H1 (cell line): ENCODE data around the gene SRM. TPM values are rescaled to one million over a fixed set of nuclear protein-coding genes. Genes with fewer than 3 reads are reported as not detected.
"Not testable (repeated sequence)": the region's sequence is repeated elsewhere in the genome, so short reads cannot be mapped to it uniquely, and the experiment has no call there.

Source experiments
- CTCF ChIA-PET: fragments of 300-600 bp; sonication (Branson Sonifier 250); formaldehyde crosslinking; loops from one replicate; lab custom pipeline; 2021; ENCODE audit not compliant: partially characterized antibody; lab: Charles Lee
- POLR2A ChIA-PET: fragments of 300-600 bp; sonication (Branson Sonifier 250); formaldehyde crosslinking; loops from one replicate; lab custom pipeline; 2021; ENCODE audit warnings: inconsistent platforms; ENCODE audit not compliant: partially characterized antibody; lab: Charles Lee
- DNase-seq, 2 experiments: peaks; one replicate each; pipeline versions ENCODE4 v3.0.0 to v3.0.0-alpha.2; 2010 to 2022; ENCODE audit warnings: low spot score in 2 of 2, low read depth in 1 of 2, mixed read lengths in 1 of 2
- FAIRE-seq: peaks from 2 replicates; lab custom pipeline; 2011; peaks lifted over from hg19 to GRCh38; lab: Jason Lieb, UNC
- H2AFZ ChIP-seq: 2 replicates; pipeline ENCODE4 v1.8.1; 2012; ENCODE audit warnings: low read length, inconsistent platforms
- H2AK5ac ChIP-seq: 2 replicates; pipeline ENCODE4 v1.6.1; 2013; ENCODE audit warnings: low read depth, low read length
- H2BK120ac ChIP-seq: replicated peaks from 2 replicates; pipeline ENCODE3; 2013; ENCODE audit warnings: low read depth, low read length, inconsistent platforms
- H2BK12ac ChIP-seq: 2 replicates; pipeline ENCODE4 v1.6.1; 2013; ENCODE audit warnings: low read depth, low read length
- H2BK15ac ChIP-seq: 2 replicates; pipeline ENCODE4 v1.6.1; 2013; ENCODE audit warnings: low read length
- H2BK20ac ChIP-seq: 2 replicates; pipeline ENCODE4 v1.6.1; 2013; ENCODE audit warnings: low read length
- H2BK5ac ChIP-seq: 2 replicates; pipeline ENCODE4 v1.6.1; 2013; ENCODE audit warnings: low read depth, low read length
- H3K14ac ChIP-seq: 2 replicates; pipeline ENCODE4 v1.6.1; 2013; ENCODE audit warnings: inconsistent platforms; ENCODE audit not compliant: insufficient read length
- H3K18ac ChIP-seq: 2 replicates; pipeline ENCODE4 v1.6.1; 2013; ENCODE audit warnings: low read length; ENCODE audit errors: extremely low read depth
- H3K23ac ChIP-seq: 2 replicates; pipeline ENCODE4 v1.6.1; 2013; ENCODE audit warnings: inconsistent platforms; ENCODE audit not compliant: insufficient read length
- H3K23me2 ChIP-seq: 2 replicates; pipeline ENCODE4 v1.6.1; 2013; ENCODE audit warnings: low read depth, low read length
- H3K27ac ChIP-seq: 2 replicates; pipeline ENCODE4 v1.6.1; 2011; ENCODE audit warnings: low read depth, low read length, inconsistent platforms
- H3K27me3 ChIP-seq, 4 experiments: replicated peaks in 1 of 4; 1 replicate in 1 of 4; 2 replicates in 3 of 4; pipeline versions ENCODE4 v1.6.1 to v1.8.1; 2011 to 2013; ENCODE audit warnings: low read length in 3 of 4, mild to moderate bottlenecking in 3 of 4, inconsistent platforms in 2 of 4, mixed read lengths in 2 of 4, moderate library complexity in 1 of 4; ENCODE audit not compliant: control insufficient read depth in 3 of 4, insufficient read depth in 3 of 4; ENCODE audit errors: extremely low read depth in 1 of 4
- H3K36me3 ChIP-seq, 4 experiments: 2 replicates each; pipeline versions ENCODE4 v1.6.1 to v1.8.1; 2011 to 2013; ENCODE audit warnings: mild to moderate bottlenecking in 4 of 4, low read length in 3 of 4, moderate library complexity in 2 of 4, control low read depth in 1 of 4, inconsistent platforms in 1 of 4; ENCODE audit not compliant: insufficient read depth in 4 of 4, control insufficient read depth in 2 of 4
- H3K4ac ChIP-seq: replicated peaks from 2 replicates; pipeline ENCODE3; 2013; ENCODE audit warnings: low read length, low read depth, mixed read lengths, inconsistent platforms; ENCODE audit not compliant: insufficient read length
- H3K4me1 ChIP-seq, 4 experiments: replicated peaks in 1 of 4; 1 replicate in 1 of 4; 2 replicates in 3 of 4; pipeline versions ENCODE4 v1.6.1 to v1.8.1; 2011 to 2013; ENCODE audit warnings: low read length in 3 of 4, inconsistent platforms in 2 of 4, mixed read lengths in 1 of 4; ENCODE audit not compliant: insufficient read depth in 4 of 4, control insufficient read depth in 3 of 4
- H3K4me2 ChIP-seq, 2 experiments: 2 replicates each; pipeline versions ENCODE4 v1.6.1 to v1.8.1; 2011 to 2013; ENCODE audit warnings: low read depth in 2 of 2, low read length in 2 of 2, control low read depth in 1 of 2, inconsistent platforms in 1 of 2, mild to moderate bottlenecking in 1 of 2; ENCODE audit not compliant: insufficient read depth in 1 of 2
- H3K4me3 ChIP-seq, 4 experiments: fragments of 200-600, 300-600 bp in 1 of 4; sonication (generic), shearing (Covaris generic), sonication (Bioruptor Twin) in 1 of 4; 2 replicates each; pipeline versions ENCODE4 v1.5.1 to v1.8.1; 2011 to 2016; ENCODE audit warnings: low read length in 4 of 4, low read depth in 3 of 4, control low read depth in 2 of 4, inconsistent platforms in 2 of 4, mild to moderate bottlenecking in 2 of 4, mixed read lengths in 1 of 4, moderate library complexity in 1 of 4; ENCODE audit not compliant: insufficient read depth in 2 of 4; ENCODE audit errors: extremely low read depth in 1 of 4
- H3K56ac ChIP-seq: replicated peaks from 2 replicates; pipeline ENCODE3; 2013; ENCODE audit warnings: low read depth, mild to moderate bottlenecking, mixed read lengths, low read length, inconsistent platforms; ENCODE audit not compliant: insufficient read length
- H3K79me1 ChIP-seq: 2 replicates; pipeline ENCODE4 v1.6.1; 2013; ENCODE audit warnings: low read depth, low read length, control low read depth
- H3K79me2 ChIP-seq, 2 experiments: 2 replicates each; pipeline versions ENCODE4 v1.6.1 to v1.8.1; 2012 to 2013; ENCODE audit warnings: low read length in 2 of 2, mild to moderate bottlenecking in 2 of 2, inconsistent platforms in 1 of 2; ENCODE audit not compliant: insufficient read depth in 2 of 2, control insufficient read depth in 1 of 2
- H3K9ac ChIP-seq, 4 experiments: replicated peaks in 1 of 4; 1 replicate in 1 of 4; 2 replicates in 3 of 4; pipeline versions ENCODE4 v1.6.1 to v1.8.1; 2011 to 2013; ENCODE audit warnings: low read depth in 3 of 4, low read length in 3 of 4, control low read depth in 2 of 4, mild to moderate bottlenecking in 2 of 4, moderate library complexity in 2 of 4, inconsistent platforms in 1 of 4; ENCODE audit errors: extremely low read depth in 1 of 4
- H3K9me3 ChIP-seq, 2 experiments: 2 replicates each; pipeline versions ENCODE4 v1.6.1 to v1.8.1; 2012 to 2013; ENCODE audit warnings: mild to moderate bottlenecking in 2 of 2, moderate library complexity in 2 of 2, control low read depth in 1 of 2, inconsistent platforms in 1 of 2, low read depth in 1 of 2, low read length in 1 of 2, mixed read lengths in 1 of 2; ENCODE audit not compliant: insufficient read depth in 2 of 2
- H4K20me1 ChIP-seq, 2 experiments: replicated peaks in 1 of 2; 2 replicates each; pipeline versions ENCODE3 to v1.8.1; 2011 to 2013; ENCODE audit warnings: inconsistent platforms in 2 of 2, low read length in 2 of 2, mild to moderate bottlenecking in 1 of 2; ENCODE audit not compliant: insufficient read depth in 2 of 2, control insufficient read depth in 1 of 2
- H4K5ac ChIP-seq: 2 replicates; pipeline ENCODE4 v1.6.1; 2013; ENCODE audit warnings: low read length, low read depth, mixed read lengths, inconsistent platforms; ENCODE audit not compliant: insufficient read length
- H4K8ac ChIP-seq: 2 replicates; pipeline ENCODE4 v1.8.0; 2013; ENCODE audit warnings: mild to moderate bottlenecking, moderate library complexity, low read length, inconsistent platforms; ENCODE audit not compliant: insufficient read depth; ENCODE audit errors: extremely low read depth
- H4K91ac ChIP-seq: replicated peaks from 2 replicates; pipeline ENCODE3; 2013; ENCODE audit warnings: low read length, mixed read lengths, inconsistent platforms; ENCODE audit not compliant: insufficient read length
- WGBS, 2 experiments: shearing (Covaris generic) in 1 of 2; methylation state at CpG; one replicate each; pipeline versions ENCODE4 v1.1.6 to v1.1.7; 2013 to 2015; ENCODE audit warnings: low lambda C conversion rate in 2 of 2, mixed read lengths in 2 of 2, inconsistent platforms in 1 of 2, low coverage in 1 of 2, missing lambda C conversion rate in 1 of 2; ENCODE audit not compliant: insufficient replicate concordance in 2 of 2, insufficient coverage in 1 of 2, insufficient read length in 1 of 2; ENCODE audit errors: extremely low coverage in 1 of 2, missing lambda C conversion rate in 1 of 2; 5-methylcytosine and 5-hydroxymethylcytosine counted together
- polyA plus RNA-seq, 7 experiments: library from polyadenylated mRNA; depleted of rRNA in 3 of 7; stranded (reverse) in 5 of 7; unstranded in 2 of 7; fragments of >200 nt in 5 of 7; fragments of 200-250 nt in 2 of 7; gene quantifications; 1 replicate in 5 of 7; 2 replicates in 1 of 7; 4 replicates in 1 of 7; pipeline versions ENCODE4 v1.2.1 to v1.2.3, GENCODE V29; 2011 to 2013; ENCODE audit warnings: missing spikeins in 2 of 7, mixed read lengths in 2 of 7
- total RNA-seq: library from RNA; stranded (reverse); fragmentation: NEBNext Ultra II Directional; extraction: Animal tissue kit (Norgen Biotek cat#: 25700); gene quantifications from 2 replicates; pipeline ENCODE4 v1.2.1, GENCODE V29; 2021

Gene SRM
- total and polyA plus RNA-seq, 2 of the 8 experiments (the other 6 are each of a cell fraction or from before 2014, with no cell fraction given), result 110 to 208 TPM

DNA sequence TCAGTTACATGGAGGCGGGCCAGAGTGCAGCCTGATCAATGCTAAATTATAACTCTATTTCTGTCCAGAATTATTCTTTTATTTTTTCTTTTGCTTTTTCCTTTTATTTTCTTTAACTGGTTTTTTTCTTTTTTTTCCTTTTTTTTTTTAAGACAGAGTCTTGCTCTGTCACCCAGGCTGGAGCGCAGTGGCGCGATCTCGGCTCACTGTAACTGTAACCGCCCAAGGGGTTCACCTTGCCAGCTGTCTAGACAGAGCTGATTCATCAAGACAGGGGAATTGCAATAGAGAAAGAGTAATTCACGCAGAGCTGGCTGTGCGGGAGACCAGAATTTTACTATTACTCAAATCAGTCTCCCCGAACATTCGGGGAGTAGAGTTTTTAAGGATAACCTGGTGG, 8.7 kb downstream of the SRM start:
- not testable (repeated sequence) for H2AK5ac ChIP-seq, FAIRE-seq, H3K9me3 ChIP-seq, H4K8ac ChIP-seq, H2BK15ac ChIP-seq, H3K27ac ChIP-seq, H3K27me3 ChIP-seq, H3K79me2 ChIP-seq, H2BK5ac ChIP-seq, H3K4ac ChIP-seq, H2BK120ac ChIP-seq, DNase-seq, H3K23ac ChIP-seq, H4K20me1 ChIP-seq, H4K91ac ChIP-seq, H3K9ac ChIP-seq, H3K14ac ChIP-seq, H3K4me3 ChIP-seq, H3K18ac ChIP-seq, H2BK12ac ChIP-seq, H3K23me2 ChIP-seq, H2BK20ac ChIP-seq, H4K5ac ChIP-seq, H3K79me1 ChIP-seq, H3K56ac ChIP-seq, H3K4me2 ChIP-seq, H2AFZ ChIP-seq
- Histone ChIP-seq H3K4me1 (peaks cover 0 to 12% (median 4%) of the 10 kb centered on the region in 4 experiments; a peak in 5 of 7 replicates), H3K36me3 (peaks cover 2 to 13% (median 8%) of the 10 kb centered on the region in 4 experiments; a peak in 6 of 8 replicates)
- ChIA-PET POLR2A (interaction anchor here (1.6 to 5.8 kb wide), 6 partner anchors 8 to 24 kb away, joined by 7 to 44 read pairs (median 12); partner anchors contain the start of gene SRM), CTCF (interaction anchor here (0.6 to 14.5 kb wide), 4 partner anchors 10 to 1309 kb away, joined by 3 to 168 read pairs (median 4); no protein-coding TSS in a partner anchor)
- 94% methylated on average over 10 of the region's 10 CpGs; no CpG with 5 or more reads in 1 of the 2 experiments for WGBS, 2 experiments
